Ureter (tissue), 1 donor: ENCODE measurements around the gene THSD7B. TPM values are rescaled to one million over a fixed set of nuclear protein-coding genes. Genes with fewer than 3 reads are reported as not detected.
"Not testable (repeated sequence)": the region's sequence is repeated elsewhere in the genome, so short reads cannot be mapped to it uniquely, and the experiment has no call there.

ENCODE experiments used
- DNase-seq: peaks from one replicate; pipeline ENCODE4 v3.0.0-alpha.2; 2020; ENCODE audit warnings: low spot score
- total RNA-seq: library from RNA; stranded (reverse); gene quantifications from one replicate; pipeline ENCODE4 v1.2.4, GENCODE V29; 2023
- donor health status: DM: yes; HTN: yes; CAD: no.

THSD7B gene
- total RNA-seq, 1 donor from 2014 or later = 7.6 TPM

- no peak for DNase-seq
These were observed 164.2 kb downstream of the THSD7B start for GRCh38 chr2:136929531-136929930.

GRCh38 chr2:136932700-136933099, 167.4 kb downstream of the THSD7B start:
- no peak for DNase-seq

GRCh38 chr2:136935119-136935518, 169.8 kb downstream of the THSD7B start:
- no peak for DNase-seq

- no peak for DNase-seq
These were observed 190.7 kb downstream of the THSD7B start for GRCh38 chr2:136956050-136956449.

- no peak for DNase-seq
These were observed 191.7 kb downstream of the THSD7B start for GRCh38 chr2:136957044-136957443.

GRCh38 chr2:136962105-136962725, 196.9 kb downstream of the THSD7B start:
- DNase-seq = no peak

GRCh38 chr2:136966485-136966884, 201.1 kb downstream of the THSD7B start:
- no peak for DNase-seq

GRCh38 chr2:136980303-136980702, 215.0 kb downstream of the THSD7B start:
- DNase-seq = no peak

GRCh38 chr2:136981689-136982088, 216.3 kb downstream of the THSD7B start:
- DNase-seq = not testable (repeated sequence)

- no peak for DNase-seq
These were observed 219.7 kb downstream of the THSD7B start for GRCh38 chr2:136985044-136985443.

GRCh38 chr2:136986605-136987221, 221.4 kb downstream of the THSD7B start:
- no peak for DNase-seq

GRCh38 chr2:136990316-136990715, 225.0 kb downstream of the THSD7B start:
- no peak for DNase-seq

- no peak for DNase-seq
These were observed 229.4 kb downstream of the THSD7B start for GRCh38 chr2:136994793-136995192.

- no peak for DNase-seq
These were observed 232.2 kb downstream of the THSD7B start for GRCh38 chr2:136997557-136997956.

GRCh38 chr2:137000811-137001210, 235.5 kb downstream of the THSD7B start:
- DNase-seq = no peak

GRCh38 chr2:137002896-137003295, 237.6 kb downstream of the THSD7B start:
- DNase-seq = no peak

- no peak for DNase-seq
These were observed 239.9 kb downstream of the THSD7B start for GRCh38 chr2:137005210-137005609.

- no peak for DNase-seq
These were observed 242.6 kb downstream of the THSD7B start for GRCh38 chr2:137007938-137008337.

GRCh38 chr2:137009953-137010352, 244.6 kb downstream of the THSD7B start:
- no peak for DNase-seq

GRCh38 chr2:137020452-137021196, 255.3 kb downstream of the THSD7B start:
- no peak for DNase-seq

- no peak for DNase-seq
These were observed 256.4 kb downstream of the THSD7B start for GRCh38 chr2:137021763-137022162.

- DNase-seq = no peak
These were observed 257.9 kb downstream of the THSD7B start for GRCh38 chr2:137023205-137023604.

- DNase-seq = no peak
These were observed 266.4 kb downstream of the THSD7B start for GRCh38 chr2:137031731-137032130.
